Cerebellar nuclear complex (tissue), 1 donor: Measurements from ENCODE around the gene SMARCA1.
"Not testable (repeated sequence)": the region's sequence is repeated elsewhere in the genome, so short reads cannot be mapped to it uniquely, and the experiment has no call there.

Experiments used
- DNase-seq, 2 experiments: peaks; one replicate each; lab custom pipeline; 2025; lab: John Stamatoyannopoulos, UW

The SMARCA1 gene

GRCh38 chrX:129523079-129523911 lies at the start of gene SMARCA1:
Gene SMARCA1 (minus strand): TSS chrX:129523490. CDS start chrX:129523370, 120 bp downstream.
- no peak for DNase-seq

GRCh38 chrX:129572422-129572821 lies 49.1 kb upstream of the SMARCA1 start:
- DNase-seq = no peak

- no peak for DNase-seq
Measured at GRCh38 chrX:129568349-129568748, 45.1 kb upstream of the SMARCA1 start.

GRCh38 chrX:129566073-129566472 lies 42.8 kb upstream of the SMARCA1 start:
- DNase-seq = no peak

- DNase-seq = no peak
Measured at GRCh38 chrX:129565046-129565650, 41.9 kb upstream of the SMARCA1 start.

DNA sequence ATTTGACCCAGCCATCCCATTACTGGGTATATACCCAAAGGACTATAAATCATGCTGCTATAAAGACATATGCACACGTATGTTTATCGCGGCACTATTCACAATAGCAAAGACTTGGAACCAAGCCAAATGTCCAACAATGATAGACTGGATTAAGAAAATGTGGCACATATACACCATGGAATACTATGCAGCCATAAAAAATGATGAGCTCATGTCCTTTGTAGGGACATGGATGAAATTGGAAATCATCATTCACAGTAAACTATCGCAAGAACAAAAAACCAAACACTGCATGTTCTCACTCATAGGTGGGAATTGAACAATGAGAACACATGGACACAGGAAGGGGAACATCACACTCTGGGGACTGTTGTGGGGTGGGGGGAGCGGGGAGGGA lies 41.1 kb upstream of the SMARCA1 start:
- not testable (repeated sequence) for DNase-seq

DNA sequence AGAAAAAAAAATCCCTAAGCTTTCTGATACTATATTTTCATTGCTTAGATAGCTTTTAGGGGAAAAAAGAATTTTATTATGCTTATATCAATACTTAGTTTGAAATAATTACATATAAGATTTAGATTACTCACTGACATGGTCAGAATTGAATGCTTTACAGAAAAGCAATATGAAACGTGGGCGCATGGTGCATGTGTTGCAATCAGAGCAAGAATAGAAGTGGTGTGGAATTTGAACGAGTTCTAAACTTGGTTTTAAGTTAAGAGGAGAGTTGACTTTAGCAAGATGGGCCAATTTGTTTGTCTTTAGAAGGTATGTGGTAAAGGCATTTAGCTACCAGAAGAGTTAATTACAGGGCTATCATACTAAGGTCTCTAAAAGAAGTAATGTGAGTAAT lies 38.2 kb upstream of the SMARCA1 start:
- DNase-seq = no peak

DNA sequence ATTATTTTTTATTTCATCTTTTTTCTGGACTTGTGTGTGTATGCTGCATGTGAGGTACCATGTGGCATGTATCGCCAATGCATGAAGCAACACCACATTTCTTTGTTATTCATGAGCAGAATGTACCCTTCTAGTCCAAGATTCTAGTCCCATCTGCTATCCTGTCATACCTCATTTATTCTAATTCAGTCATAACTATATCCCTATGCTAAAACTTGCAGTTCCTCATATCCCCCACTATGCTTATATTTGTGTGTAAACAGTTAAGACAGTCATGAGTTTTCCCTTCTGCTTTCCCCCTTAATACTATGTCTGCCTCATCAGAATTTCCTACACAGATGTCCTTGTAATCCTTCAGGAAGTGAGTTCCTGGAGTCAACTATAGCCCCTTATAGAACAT lies 36.5 kb upstream of the SMARCA1 start:
- DNase-seq = no peak

DNA sequence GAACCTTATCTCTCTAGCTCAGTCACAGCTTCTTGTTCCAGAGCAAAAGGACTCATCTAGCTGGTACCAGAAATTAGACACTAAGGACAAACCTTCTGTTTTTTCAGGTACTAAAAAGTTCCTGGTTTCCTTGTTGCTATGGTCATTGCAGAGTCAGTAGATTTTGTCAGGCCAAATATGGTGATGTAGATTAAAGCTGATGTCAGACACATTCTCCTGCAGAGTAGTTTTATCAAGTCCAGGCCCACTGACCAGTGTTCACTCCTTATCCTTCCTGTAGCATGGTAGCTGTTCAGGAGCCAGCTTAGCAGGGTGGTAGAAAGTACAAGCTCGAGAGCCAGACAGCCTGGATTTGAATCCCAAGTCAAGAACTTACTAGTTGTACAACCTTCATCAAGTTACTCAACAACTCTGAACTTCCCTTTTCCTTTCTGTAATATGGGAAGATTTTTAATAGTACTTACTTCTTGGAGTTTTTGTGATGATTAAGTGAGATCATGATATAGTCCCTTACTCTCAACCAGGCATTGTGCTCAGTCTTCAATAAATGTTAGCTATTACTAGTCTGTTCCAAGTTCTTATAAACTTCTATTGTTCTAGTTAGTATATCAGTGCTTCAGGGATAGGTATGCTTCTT lies 34.7 kb upstream of the SMARCA1 start:
- no peak for DNase-seq

DNA sequence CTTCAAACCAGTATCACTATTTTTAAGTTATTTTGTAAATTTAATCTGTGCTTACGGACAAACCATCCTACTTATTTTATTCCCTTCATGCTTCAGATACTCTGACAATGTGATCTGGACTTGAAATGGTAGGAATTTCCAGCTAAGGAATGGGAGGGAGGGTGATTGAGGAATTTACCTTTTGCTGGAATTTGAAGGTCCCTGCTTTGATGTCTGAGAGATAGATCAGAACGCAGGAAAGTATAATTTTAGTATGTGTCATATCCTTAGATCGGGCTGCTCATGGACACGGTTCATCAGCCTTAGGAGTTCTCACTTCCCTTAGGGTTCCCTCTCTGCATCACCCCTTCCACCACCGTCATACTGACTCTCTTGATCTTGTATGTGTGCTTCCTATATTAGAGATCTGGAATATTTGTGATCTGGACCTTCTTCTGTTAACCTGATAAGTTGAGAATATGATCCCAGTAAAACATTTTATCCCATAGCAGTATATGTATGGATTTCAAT lies 33.6 kb upstream of the SMARCA1 start:
- no peak for DNase-seq

- DNase-seq = not testable (repeated sequence)
Measured at GRCh38 chrX:129554816-129555215, 31.5 kb upstream of the SMARCA1 start.

DNA sequence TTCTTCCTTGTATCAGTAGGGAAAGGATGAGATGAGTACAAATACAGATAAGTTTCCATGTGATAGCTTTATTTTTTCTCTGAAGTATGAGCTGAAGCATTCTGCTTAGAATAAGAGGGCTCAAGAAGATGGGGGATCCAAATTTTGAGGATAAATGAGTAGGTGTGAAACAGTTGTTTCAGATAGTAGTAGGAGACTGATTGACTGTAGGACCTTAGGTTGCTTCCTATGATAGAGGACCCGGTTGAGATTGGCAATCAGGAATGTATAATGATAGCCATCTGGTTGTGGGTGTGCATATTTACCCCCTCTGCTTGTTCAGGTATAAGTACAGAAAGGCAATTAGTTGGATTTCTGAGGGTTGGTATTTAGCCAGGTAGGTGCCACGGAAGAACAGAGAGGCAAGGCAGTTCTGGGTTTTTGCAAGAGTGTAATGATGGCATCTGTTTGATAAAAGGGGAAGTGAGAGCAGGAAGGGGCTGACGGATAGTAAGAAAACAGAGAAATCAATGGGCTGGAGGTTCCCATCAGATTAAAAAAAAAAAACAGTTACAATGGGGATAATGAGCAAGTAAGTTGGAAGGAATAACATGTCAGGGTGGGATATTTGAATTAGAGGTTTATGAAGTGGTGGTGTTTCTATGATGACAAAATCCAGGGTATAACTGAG lies 30.5 kb upstream of the SMARCA1 start:
- no peak for DNase-seq

DNA sequence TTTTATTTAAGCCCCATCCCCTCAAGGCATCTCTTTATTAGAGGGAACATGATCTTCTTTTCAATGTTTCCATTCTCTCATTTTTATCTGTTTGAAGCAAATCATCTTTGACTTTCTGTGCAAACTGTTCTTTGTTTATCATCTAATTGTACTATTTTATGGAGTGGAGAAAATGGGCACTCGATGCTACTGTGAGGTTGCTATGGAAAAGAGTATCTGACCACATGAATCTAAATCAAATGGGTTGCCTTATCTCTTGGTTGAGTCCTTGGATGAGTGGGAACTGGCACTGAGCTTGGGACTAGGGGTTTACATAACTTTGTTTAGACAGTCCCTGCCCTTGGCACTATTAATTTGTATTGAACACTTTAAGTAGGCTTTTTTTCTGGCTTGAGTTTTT lies 25.8 kb upstream of the SMARCA1 start:
- no peak for DNase-seq

- DNase-seq = no peak
Measured at GRCh38 chrX:129545408-129545807, 22.1 kb upstream of the SMARCA1 start.

- DNase-seq = no peak
Measured at GRCh38 chrX:129544780-129545179, 21.5 kb upstream of the SMARCA1 start.

DNA sequence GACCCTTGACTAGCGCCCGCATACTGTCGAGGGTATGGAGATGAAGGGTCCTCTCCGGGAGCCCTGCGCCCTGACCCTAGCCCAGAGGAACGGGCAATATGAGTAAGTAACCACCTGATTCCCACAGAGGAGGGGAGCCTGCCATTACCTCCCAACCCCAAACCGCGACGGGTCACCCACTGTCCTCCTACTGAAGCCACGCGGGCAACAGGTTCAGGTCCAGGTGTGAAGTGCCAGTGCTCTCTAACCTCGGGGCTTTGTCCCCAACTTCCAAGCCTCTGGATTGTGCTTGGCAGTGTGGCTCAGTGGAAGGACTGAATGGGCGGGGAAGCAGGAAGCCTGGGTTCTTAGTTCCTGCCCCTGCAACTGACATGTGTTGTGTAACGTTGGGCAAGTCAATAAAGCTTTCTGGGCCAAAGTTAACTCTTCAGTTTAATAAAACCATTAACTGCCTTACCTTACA lies 17.5 kb upstream of the SMARCA1 start:
- no peak for DNase-seq

- DNase-seq = peak in 1 of 2 experiments; percentile 1
Measured at GRCh38 chrX:129540068-129540653, 16.9 kb upstream of the SMARCA1 start, which contains the start of gene OCRL. Gene OCRL (plus strand): TSS chrX:129540259. CDS start chrX:129540440, 181 bp downstream.

- no peak for DNase-seq
Measured at GRCh38 chrX:129534816-129535578, 11.7 kb upstream of the SMARCA1 start.

DNA sequence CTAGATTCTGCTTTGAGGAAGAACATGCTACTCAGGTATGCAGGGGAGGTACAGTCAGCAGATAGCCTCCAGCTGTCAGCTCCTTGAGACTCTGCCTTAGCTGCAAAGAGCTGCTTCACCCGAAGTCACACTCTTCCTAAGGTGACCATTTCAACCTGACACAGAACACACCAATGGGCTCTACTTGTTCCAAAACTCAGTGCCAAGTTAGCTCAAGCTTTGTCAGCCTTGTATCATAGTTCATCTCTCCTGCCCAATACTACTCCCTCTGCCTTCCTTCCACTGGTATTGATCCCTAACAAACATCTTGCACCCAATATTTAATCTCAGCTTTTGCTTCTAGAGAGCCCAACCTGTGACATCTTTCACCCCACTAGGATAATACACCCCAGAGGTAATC lies 7.8 kb upstream of the SMARCA1 start:
- no peak for DNase-seq

DNA sequence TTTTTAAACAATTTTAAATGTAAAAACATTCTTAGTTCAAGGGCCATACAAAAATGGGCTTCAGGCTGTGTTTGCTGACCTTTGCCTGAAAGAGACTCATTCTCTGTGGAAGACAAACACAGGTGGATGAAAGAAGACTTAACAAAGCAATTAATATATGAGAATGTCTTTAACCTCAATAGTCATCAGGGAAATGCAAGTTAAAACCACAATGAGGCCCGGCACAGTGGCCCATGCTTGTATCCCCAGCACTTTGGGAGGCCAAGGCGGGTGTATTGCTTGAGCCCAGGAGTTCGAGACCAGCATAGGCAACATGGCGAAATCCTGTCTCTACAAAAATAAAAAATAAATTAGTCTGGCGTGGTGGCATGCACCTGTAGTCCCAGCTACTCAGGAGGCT lies 7.1 kb upstream of the SMARCA1 start:
- DNase-seq = no peak
